ENCODE measurements around the gene C1QTNF5. TPM values are rescaled to one million over a fixed set of nuclear protein-coding genes. Genes with fewer than 3 reads are reported as not detected.

C1QTNF5 gene
- total RNA-seq, 1 donor from 2014 or later: 1.3 TPM

GRCh38 chr11:119320776-119321524, 19.7 kb downstream of the C1QTNF5 start:
- DNase-seq (ENCODE audit: low read depth): no peak
- no peaks in the 10 kb centered on the region for H3K36me3 ChIP-seq (ENCODE audit: control insufficient read depth, insufficient read depth, low read length)
- no peaks in the 10 kb centered on the region for H3K27me3 ChIP-seq (ENCODE audit: control insufficient read depth, insufficient read depth, low read length)
- FAIRE-seq: no peak
- H3K4me3 ChIP-seq (ENCODE audit: low read depth, low read length): peak overlapping the region; percentile 41
- TF ChIP-seq, protein P1, sequence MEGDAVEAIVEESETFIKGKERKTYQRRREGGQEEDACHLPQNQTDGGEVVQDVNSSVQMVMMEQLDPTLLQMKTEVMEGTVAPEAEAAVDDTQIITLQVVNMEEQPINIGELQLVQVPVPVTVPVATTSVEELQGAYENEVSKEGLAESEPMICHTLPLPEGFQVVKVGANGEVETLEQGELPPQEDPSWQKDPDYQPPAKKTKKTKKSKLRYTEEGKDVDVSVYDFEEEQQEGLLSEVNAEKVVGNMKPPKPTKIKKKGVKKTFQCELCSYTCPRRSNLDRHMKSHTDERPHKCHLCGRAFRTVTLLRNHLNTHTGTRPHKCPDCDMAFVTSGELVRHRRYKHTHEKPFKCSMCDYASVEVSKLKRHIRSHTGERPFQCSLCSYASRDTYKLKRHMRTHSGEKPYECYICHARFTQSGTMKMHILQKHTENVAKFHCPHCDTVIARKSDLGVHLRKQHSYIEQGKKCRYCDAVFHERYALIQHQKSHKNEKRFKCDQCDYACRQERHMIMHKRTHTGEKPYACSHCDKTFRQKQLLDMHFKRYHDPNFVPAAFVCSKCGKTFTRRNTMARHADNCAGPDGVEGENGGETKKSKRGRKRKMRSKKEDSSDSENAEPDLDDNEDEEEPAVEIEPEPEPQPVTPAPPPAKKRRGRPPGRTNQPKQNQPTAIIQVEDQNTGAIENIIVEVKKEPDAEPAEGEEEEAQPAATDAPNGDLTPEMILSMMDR (IDR thresholded peaks at IDR 0.05; ENCODE audit: insufficient read depth, low read length, severe bottlenecking): no peak

GRCh38 chr11:119320240-119320775, 20.4 kb downstream of the C1QTNF5 start:
- no peaks in the 10 kb centered on the region for H3K27me3 ChIP-seq (ENCODE audit: control insufficient read depth, insufficient read depth, low read length)
- TF ChIP-seq, protein P1 (IDR thresholded peaks at IDR 0.05; ENCODE audit: insufficient read depth, low read length, severe bottlenecking): no peak
- FAIRE-seq (no peak), DNase-seq (ENCODE audit: low read depth) (no peak)
- peak overlapping the region; percentile 41 for H3K4me3 ChIP-seq (ENCODE audit: low read depth, low read length)
- H3K36me3 ChIP-seq (ENCODE audit: control insufficient read depth, insufficient read depth, low read length): no peaks in the 10 kb centered on the region

GRCh38 chr11:119319700-119320239, 20.9 kb downstream of the C1QTNF5 start:
- no peak for DNase-seq (ENCODE audit: low read depth)
- TF ChIP-seq, protein P1 (IDR thresholded peaks at IDR 0.05; ENCODE audit: insufficient read depth, low read length, severe bottlenecking): no peak
- FAIRE-seq: no peak

GRCh38 chr11:119319136-119319699, 21.5 kb downstream of the C1QTNF5 start:
- H3K27me3 ChIP-seq (ENCODE audit: control insufficient read depth, insufficient read depth, low read length): no peaks in the 10 kb centered on the region
- no peak for DNase-seq (ENCODE audit: low read depth)
- TF ChIP-seq, protein P1 (IDR thresholded peaks at IDR 0.05; ENCODE audit: insufficient read depth, low read length, severe bottlenecking): no peak
- no peak for FAIRE-seq
- H3K36me3 ChIP-seq (ENCODE audit: control insufficient read depth, insufficient read depth, low read length): peaks cover 4% of the 10 kb centered on the region
- no peak overlapping the region for H3K4me3 ChIP-seq (ENCODE audit: low read depth, low read length)

More at GRCh38 chr11:119319700-119320239, 20.9 kb downstream of the C1QTNF5 start:
- H3K4me3 ChIP-seq (ENCODE audit: low read depth, low read length): no peak overlapping the region
- no peaks in the 10 kb centered on the region for H3K27me3 ChIP-seq (ENCODE audit: control insufficient read depth, insufficient read depth, low read length)
- H3K36me3 ChIP-seq (ENCODE audit: control insufficient read depth, insufficient read depth, low read length): no peaks in the 10 kb centered on the region

DNA sequence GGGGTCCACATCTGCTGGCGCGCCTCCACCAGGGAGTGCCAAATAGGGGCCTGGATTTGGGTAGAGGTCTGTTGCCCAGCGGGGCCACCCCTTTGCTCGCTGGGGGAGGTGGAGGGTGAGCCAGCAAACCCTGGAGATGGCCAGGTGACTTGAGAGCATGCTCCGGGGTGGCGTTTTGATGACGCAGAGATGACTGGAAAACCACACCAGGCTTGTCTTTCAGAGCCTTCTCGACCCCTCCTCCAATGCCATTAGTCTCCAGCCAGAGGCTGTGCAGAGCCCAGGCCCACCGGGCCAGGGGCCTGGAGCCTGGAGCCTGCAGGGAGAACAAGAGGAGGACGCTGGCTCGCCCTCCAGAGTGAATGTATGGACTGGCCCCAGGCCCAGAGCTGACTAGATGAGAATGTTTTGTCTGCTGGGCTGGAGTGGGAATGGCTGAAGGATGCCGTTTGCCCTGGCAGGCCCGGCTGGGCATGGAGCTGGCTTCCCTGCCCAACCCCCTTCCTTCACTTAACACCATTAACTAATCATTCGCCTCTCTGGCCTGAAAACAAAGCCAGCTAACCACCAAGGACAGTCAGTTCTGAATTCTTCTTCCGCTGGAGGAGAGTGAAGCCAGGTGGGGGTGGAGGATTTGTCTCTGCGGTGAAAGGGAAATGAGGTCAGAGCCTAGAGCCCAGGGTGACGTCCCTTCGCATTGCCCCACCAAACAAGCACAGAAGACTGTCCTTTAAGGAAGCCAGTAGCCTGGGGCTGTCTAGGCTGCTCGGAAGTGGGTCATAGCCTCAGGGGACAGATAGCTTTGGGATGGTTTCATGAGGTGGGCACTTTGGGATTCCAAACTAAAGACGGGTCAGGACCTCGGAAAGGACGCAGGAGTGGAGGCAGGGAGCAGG, 22.2 kb downstream of the C1QTNF5 start:
- peaks cover 4% of the 10 kb centered on the region for H3K36me3 ChIP-seq (ENCODE audit: control insufficient read depth, insufficient read depth, low read length)
- H3K27me3 ChIP-seq (ENCODE audit: control insufficient read depth, insufficient read depth, low read length): no peaks in the 10 kb centered on the region
- FAIRE-seq (no peak), DNase-seq (ENCODE audit: low read depth) (peak; percentile 93)
- no peak overlapping the region for H3K4me3 ChIP-seq (ENCODE audit: low read depth, low read length)
- TF ChIP-seq, protein P1 (IDR thresholded peaks at IDR 0.05; ENCODE audit: insufficient read depth, low read length, severe bottlenecking): no peak

Measured in bronchial epithelial cell (primary cell).